Endometrial microvascular endothelial cells (primary cell): ENCODE measurements around the gene SLC7A14. TPM values are rescaled to one million over a fixed set of nuclear protein-coding genes. Genes with fewer than 3 reads are reported as not detected.

Source experiments
- in situ Hi-C: cut with HindIII; loops from 2 replicates; pipeline ENCODE4 v1.10.0; 2017; ENCODE audit warnings: low sequenced_read_pairs, low pct_unique_long_range_greater_than_20kb; ENCODE audit errors: inconsistent ontology term
- total RNA-seq: library from RNA; depleted of rRNA; stranded (reverse); fragments of >200 nt; gene quantifications from one replicate; pipeline ENCODE4 v1.2.3, GENCODE V29; 2015; ENCODE audit errors: inconsistent ontology term

SLC7A14 gene
- total RNA-seq, 1 donor from 2014 or later: 0.09 TPM

- in situ Hi-C loops: no loop called here
These were observed 165.5 kb downstream of the SLC7A14 start for GRCh38 chr3:170420307-170420821.

DNA sequence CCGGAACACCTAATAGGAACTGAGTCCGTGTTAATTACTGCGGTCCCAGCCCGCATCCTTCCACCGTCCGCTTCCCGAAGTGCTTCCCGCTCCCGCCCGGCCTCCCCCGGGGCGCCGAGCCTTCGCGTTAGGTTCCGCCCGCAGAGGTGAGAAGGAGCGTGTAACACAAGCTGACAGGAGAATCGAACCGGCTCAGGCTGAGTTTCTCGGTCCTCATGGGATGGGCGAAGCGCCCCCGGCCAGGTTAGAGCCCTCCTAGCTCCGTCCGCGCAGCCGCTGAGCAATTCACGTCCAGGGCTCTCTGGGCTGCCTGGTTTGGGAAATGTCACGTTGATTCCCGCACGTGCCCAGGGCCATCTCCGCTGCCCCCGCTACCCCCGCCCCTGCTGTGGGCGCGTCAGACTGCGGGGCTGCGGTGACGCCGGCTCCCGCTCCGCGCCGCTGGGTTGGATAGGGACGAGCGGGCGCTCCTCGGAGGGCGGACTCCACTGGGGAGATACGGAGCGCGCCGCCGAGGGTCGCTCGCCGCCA, 166.3 kb downstream of the SLC7A14 start:
- in situ Hi-C loops: no loop called here

DNA sequence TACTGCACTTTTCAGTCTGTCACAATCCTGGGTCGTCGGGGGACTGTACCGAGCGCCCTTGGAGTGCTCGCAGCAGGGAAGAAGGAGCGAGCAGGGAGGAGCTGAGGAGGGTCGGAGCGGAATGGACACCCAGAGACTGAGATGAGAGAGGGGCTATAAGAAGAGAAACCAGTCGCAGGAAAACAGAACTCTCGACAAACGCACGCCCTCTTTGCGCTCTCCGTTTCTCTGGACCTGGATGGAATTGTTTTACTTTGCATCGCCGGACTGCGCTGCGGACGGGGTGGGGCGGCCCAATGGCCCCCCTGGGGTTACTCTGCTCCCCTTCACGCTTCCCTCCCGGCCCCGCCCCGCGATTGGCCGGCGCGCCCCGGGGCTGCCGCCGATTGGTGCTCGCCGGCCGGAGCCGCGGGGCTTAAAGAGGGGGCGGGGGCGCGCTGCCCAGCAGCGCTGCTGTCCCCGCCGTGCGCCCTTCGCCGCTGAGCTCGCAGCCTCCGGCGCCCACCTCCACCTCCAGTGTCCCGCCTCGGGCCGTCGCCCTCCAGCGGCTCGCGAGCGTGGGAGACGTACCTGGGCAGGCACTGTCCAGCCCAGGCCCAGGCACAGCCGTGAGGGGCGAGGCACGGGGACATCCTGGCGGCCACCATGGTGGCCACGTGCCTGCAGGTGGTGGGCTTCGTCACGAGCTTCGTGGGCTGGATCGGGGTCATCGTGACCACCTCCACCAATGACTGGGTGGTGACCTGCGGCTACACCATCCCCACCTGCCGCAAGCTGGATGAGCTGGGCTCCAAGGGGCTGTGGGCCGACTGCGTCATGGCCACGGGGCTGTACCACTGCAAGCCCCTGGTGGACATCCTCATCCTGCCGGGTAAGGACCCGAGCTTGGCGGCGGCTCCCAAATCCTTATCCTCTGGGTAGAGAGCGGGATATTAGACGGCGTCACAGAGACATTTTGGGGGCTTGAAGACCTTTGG, 167.2 kb downstream of the SLC7A14 start, which contains the start of gene CLDN11:
TSS of gene CLDN11 (plus strand) at position 447 of the 977 bp plus-strand sequence. CDS start at position 646, 199 bp downstream.
- in situ Hi-C loops: no loop called here

DNA sequence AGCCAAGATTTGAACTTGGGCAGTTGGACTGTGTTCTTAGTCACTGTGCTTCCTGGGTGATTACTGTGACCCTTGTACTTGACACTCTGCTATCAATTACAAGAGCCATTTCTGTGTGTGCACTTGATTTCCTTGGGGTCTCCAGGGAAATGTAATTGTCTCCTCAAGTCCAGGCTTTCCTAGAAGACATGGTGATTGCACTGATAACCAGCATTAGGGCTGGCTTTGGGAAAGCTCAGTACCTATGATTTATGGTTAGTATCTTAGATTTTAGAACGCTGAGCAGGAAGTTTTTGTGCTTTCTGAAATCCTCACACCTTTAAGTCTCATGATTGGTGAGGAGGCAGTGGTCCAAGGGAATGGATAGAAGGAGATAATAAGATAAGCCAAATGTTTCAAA, 168.8 kb downstream of the SLC7A14 start:
- in situ Hi-C loops: no loop called here

- in situ Hi-C loops: no loop called here
These were observed 171.6 kb downstream of the SLC7A14 start for GRCh38 chr3:170414202-170414663.

GRCh38 chr3:170413291-170413690, 172.6 kb downstream of the SLC7A14 start:
- in situ Hi-C loops: no loop called here

DNA sequence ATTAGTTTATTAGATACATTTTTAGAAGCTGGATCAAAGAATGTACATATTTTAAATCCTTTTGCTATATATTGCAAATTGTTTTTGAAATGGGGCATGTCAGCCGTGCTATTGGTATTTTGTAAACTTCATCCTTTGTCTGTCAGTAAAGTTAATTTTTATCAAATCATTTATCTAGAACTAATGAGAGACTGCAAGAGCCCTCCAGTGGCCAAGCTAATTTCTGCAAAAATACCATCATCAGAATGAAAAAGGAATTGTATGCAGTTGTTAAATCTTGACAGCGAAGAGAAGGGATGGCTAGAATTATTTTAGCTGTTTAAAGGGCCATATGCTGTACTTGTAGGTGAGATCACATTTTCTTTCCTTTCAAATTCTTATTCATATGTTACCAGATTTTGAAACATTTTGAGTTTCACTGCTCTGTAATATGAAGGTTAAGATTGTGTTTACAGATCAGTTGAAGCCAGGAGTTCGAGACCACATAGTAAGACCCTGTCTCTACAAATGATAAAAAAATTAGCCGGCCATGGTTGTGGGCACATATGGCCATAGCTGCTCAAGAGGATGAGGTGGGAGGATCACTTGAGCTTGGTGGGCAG, 175.3 kb downstream of the SLC7A14 start:
- in situ Hi-C loops: no loop called here

Other genes starting within 250 kb of the SLC7A14 start
- 18.7 TPM for gene SKIL, start 228.4 kb downstream of the SLC7A14 start, total RNA-seq
- 1,053 TPM for gene CLDN11, start 167.2 kb downstream of the SLC7A14 start, total RNA-seq